Activated naive CD8-positive, alpha-beta T cell treated with anti-CD3 and anti-CD28 coated beads for 36 hours (primary cell): ENCODE data around the gene MYO16. TPM values are rescaled to one million over a fixed set of nuclear protein-coding genes. Genes with fewer than 3 reads are reported as not detected.

Experiments used
- DNase-seq: peaks from one replicate; pipeline ENCODE4 v3.0.0; 2021
- H3K27ac Mint-ChIP-seq: one replicate; pipeline ENCODE4 v1.8.0; 2022; ENCODE audit warnings: mild to moderate bottlenecking, moderate library complexity, mixed read lengths
- H3K27me3 Mint-ChIP-seq: one replicate; pipeline ENCODE4 v1.8.0; 2022; ENCODE audit warnings: mild to moderate bottlenecking, mixed read lengths
- H3K36me3 Mint-ChIP-seq: one replicate; pipeline ENCODE4 v1.8.0; 2021; ENCODE audit warnings: mild to moderate bottlenecking, mixed read lengths
- H3K4me1 Mint-ChIP-seq: one replicate; pipeline ENCODE4 v1.8.0; 2021; ENCODE audit warnings: mixed read lengths
- H3K4me3 Mint-ChIP-seq: one replicate; pipeline ENCODE4 v1.8.0; 2022; ENCODE audit warnings: mild to moderate bottlenecking, moderate library complexity, mixed read lengths
- H3K9me3 Mint-ChIP-seq: one replicate; pipeline ENCODE4 v1.8.0; 2022; ENCODE audit warnings: mixed read lengths
- total RNA-seq, 2 experiments: library from RNA; stranded (reverse); gene quantifications; one replicate each; pipeline ENCODE4 v1.2.3, GENCODE V29; 2021

MYO16 gene
- total RNA-seq, 2 experiments from 2014 or later = not detected

- Mint-ChIP-seq H3K9me3 (no peaks in the 10 kb centered on the region), H3K27me3 (peaks cover 10% of the 10 kb centered on the region), H3K36me3 (no peaks in the 10 kb centered on the region), H3K4me3 (no peak overlapping the region), H3K4me1 (no peaks in the 10 kb centered on the region), H3K27ac (no peak overlapping the region)
- no peak for DNase-seq
Observed at GRCh38 chr13:108927615-108928014, 298.2 kb downstream of the MYO16 start.

DNA sequence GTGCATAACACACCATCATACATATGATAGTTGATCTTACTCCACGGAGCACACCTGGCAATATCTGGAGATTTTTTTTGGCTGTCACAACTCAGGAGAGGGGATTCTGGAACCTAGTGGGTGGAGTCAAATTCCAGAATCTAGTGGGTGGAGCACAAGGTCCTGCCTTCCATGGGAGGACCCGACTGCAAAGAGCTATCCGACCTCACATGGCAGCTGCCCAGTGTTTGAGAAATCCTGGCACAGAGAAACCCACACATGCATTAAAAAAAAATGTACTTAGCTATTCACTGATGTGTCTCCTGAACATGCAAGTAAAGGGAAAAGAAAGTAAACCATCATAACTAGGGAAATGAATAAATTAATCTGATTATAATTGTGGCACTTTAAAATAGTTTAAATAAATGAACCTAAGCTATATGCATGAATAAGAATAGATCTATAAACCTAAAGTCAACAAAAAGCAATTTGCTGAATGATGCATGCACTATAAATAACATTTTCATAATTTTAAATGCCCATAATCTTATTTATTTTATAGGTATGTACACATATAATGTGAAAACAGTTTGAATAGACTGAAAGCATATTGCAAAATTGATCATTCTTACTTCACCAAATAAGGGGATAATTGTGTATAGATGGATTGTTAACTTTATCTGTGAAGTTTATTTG lies 300.3 kb downstream of the MYO16 start:
- H3K4me3 Mint-ChIP-seq = no peak overlapping the region
- DNase-seq = no peak
- H3K27ac Mint-ChIP-seq = no peak overlapping the region
- peaks cover 2% of the 10 kb centered on the region for H3K9me3 Mint-ChIP-seq
- no peaks in the 10 kb centered on the region for H3K36me3 Mint-ChIP-seq
- H3K27me3 Mint-ChIP-seq = peaks cover 10% of the 10 kb centered on the region
- no peaks in the 10 kb centered on the region for H3K4me1 Mint-ChIP-seq

DNA sequence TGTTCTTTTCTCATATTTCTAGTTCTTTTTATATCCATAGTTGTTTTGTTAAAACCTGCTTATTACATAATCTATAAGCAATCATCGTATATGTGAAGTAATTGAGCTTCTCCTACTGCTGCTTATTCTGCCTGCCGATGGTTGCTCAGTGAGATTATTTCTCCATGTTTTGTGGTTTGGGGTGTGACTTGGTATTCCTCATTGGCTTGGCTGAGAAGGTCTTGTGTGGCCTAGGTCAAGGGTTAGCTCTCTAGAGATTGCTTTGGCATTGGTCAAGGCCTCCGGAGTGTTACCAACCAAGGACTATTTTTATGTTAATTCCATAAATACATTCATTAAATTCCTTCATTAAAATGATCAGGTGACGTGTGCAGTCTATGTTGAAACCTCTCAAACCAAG lies 302.8 kb downstream of the MYO16 start:
- Mint-ChIP-seq H3K9me3 (peaks cover 2% of the 10 kb centered on the region), H3K27ac (no peak overlapping the region), H3K4me1 (no peaks in the 10 kb centered on the region), H3K4me3 (no peak overlapping the region), H3K36me3 (no peaks in the 10 kb centered on the region), H3K27me3 (peaks cover 17% of the 10 kb centered on the region)
- no peak for DNase-seq

- no peak overlapping the region for H3K27ac Mint-ChIP-seq
- no peaks in the 10 kb centered on the region for H3K36me3 Mint-ChIP-seq
- peaks cover 3% of the 10 kb centered on the region for H3K9me3 Mint-ChIP-seq
- no peaks in the 10 kb centered on the region for H3K4me1 Mint-ChIP-seq
- DNase-seq = no peak
- H3K4me3 Mint-ChIP-seq = no peak overlapping the region
- peaks cover 22% of the 10 kb centered on the region for H3K27me3 Mint-ChIP-seq
Observed at GRCh38 chr13:108933061-108933460, 303.6 kb downstream of the MYO16 start.

DNA sequence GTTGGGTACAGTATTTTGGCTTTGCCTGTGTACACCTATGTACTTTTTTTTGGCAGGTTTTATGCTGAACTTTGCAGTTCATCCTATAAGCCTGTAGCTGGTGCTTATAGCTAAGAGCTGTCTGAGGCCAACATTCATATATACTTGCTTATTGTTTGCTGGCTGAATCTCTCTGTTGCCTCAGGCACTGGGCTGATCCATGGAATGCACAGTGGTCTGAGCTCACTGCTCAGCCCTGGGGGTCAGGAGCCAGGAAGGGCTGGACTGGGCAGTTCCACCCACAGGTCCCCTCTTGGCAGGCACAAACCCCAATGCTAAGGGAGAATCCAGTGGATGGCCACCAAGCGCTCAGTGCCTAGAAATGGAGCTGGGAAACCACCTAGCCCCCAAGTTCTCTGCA lies 308.7 kb downstream of the MYO16 start:
- DNase-seq = no peak
- H3K27me3 Mint-ChIP-seq = peaks cover 19% of the 10 kb centered on the region
- no peaks in the 10 kb centered on the region for H3K4me1 Mint-ChIP-seq
- no peak overlapping the region for H3K4me3 Mint-ChIP-seq
- no peaks in the 10 kb centered on the region for H3K36me3 Mint-ChIP-seq
- peaks cover 3% of the 10 kb centered on the region for H3K9me3 Mint-ChIP-seq
- H3K27ac Mint-ChIP-seq = no peak overlapping the region

GRCh38 chr13:108940121-108940520 lies 310.7 kb downstream of the MYO16 start:
- Mint-ChIP-seq H3K36me3 (no peaks in the 10 kb centered on the region), H3K27me3 (peaks cover 19% of the 10 kb centered on the region), H3K27ac (no peak overlapping the region), H3K4me3 (no peak overlapping the region), H3K9me3 (peaks cover 1% of the 10 kb centered on the region), H3K4me1 (no peaks in the 10 kb centered on the region)
- DNase-seq = no peak

DNA sequence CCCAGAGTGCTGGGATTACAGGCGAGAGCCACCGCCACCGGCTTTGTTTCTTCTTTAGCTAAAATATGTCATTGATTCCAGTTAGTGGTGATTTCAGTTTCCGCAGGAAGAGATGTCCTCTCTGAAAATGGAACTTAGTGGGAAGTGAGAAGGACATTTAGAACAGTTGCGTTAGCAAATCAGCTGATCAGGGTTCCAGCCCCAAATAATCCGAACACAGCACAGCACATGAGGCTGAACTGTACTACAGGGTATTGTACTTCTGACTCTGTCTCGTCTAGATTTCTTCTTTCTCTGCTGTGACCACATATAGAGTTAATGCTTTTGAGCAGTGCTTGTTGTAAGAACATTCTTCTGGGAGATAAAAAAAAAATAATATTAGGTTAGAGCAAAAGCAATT lies 314.4 kb downstream of the MYO16 start:
- H3K36me3 Mint-ChIP-seq = no peaks in the 10 kb centered on the region
- H3K9me3 Mint-ChIP-seq = no peaks in the 10 kb centered on the region
- H3K4me1 Mint-ChIP-seq = no peaks in the 10 kb centered on the region
- peaks cover 4% of the 10 kb centered on the region for H3K27me3 Mint-ChIP-seq
- no peak overlapping the region for H3K27ac Mint-ChIP-seq
- DNase-seq = no peak
- H3K4me3 Mint-ChIP-seq = no peak overlapping the region

GRCh38 chr13:108944760-108945159 lies 315.3 kb downstream of the MYO16 start:
- DNase-seq = no peak
- Mint-ChIP-seq H3K9me3 (no peaks in the 10 kb centered on the region), H3K4me3 (no peak overlapping the region), H3K4me1 (no peaks in the 10 kb centered on the region), H3K27me3 (no peaks in the 10 kb centered on the region), H3K27ac (no peak overlapping the region), H3K36me3 (no peaks in the 10 kb centered on the region)

- no peak overlapping the region for H3K27ac Mint-ChIP-seq
- no peak for DNase-seq
- H3K27me3 Mint-ChIP-seq = no peaks in the 10 kb centered on the region
- no peak overlapping the region for H3K4me3 Mint-ChIP-seq
- no peaks in the 10 kb centered on the region for H3K4me1 Mint-ChIP-seq
- no peaks in the 10 kb centered on the region for H3K9me3 Mint-ChIP-seq
- no peaks in the 10 kb centered on the region for H3K36me3 Mint-ChIP-seq
Observed at GRCh38 chr13:108947551-108948030, 318.2 kb downstream of the MYO16 start.

DNA sequence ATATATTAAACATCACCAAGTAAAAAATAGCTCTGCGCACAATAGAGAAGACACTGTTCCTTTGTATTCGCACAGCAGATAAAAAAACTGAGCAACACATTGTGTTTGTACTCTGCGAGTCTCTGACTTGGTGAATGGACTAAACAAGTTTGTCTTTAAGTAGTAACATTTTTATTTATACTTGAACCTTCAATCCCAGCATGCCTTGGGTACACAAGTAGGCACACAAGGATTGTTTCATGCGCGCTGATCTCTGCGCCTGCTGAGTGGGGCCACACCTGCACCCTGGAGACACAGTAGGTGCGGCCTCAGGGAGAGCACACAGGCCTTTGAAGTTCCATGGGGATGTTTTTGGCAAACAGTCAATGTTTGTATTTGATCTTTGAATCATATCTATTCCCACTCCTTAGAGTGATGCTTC lies 318.9 kb downstream of the MYO16 start:
- Mint-ChIP-seq H3K27me3 (no peaks in the 10 kb centered on the region), H3K27ac (no peak overlapping the region)

DNA sequence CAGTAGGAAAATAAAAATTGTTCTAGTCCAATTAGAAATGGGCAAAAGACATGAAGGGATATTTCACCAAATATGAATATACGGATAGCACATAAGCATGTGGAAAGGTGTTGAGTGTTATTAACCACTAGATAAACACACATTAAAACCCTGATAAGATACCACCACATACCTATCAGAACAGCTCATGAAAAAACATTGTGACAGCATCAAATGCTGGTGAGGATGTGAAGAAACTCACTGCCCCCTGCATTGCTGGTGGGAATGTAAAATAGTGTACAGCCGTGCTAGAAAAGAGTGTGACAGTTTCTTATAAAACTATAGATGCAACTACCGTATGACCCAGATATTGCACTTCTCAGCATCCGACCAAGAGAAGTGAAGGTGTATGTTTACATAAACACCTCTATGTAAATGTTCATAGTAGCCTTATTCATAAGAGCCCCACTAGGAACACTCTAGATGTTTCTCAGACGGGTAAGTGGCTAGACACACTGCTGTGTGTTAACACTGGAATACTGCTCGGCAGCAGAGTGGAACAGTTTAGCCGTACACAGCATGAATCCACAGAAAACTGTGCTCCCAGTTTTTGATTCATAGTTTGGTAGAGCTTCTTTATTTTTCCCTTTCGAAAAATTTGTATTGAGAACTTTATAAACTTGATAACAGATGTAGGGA lies 321.1 kb downstream of the MYO16 start:
- Mint-ChIP-seq H3K27me3 (peaks cover 4% of the 10 kb centered on the region), H3K4me3 (no peak overlapping the region), H3K9me3 (no peaks in the 10 kb centered on the region), H3K36me3 (no peaks in the 10 kb centered on the region), H3K4me1 (no peaks in the 10 kb centered on the region), H3K27ac (no peak overlapping the region)
- DNase-seq = no peak

More for the DNA sequence above, 318.9 kb downstream of the MYO16 start:
- H3K9me3 Mint-ChIP-seq = no peaks in the 10 kb centered on the region
- H3K36me3 Mint-ChIP-seq = no peaks in the 10 kb centered on the region
- no peak overlapping the region for H3K4me3 Mint-ChIP-seq
- DNase-seq = no peak
- no peaks in the 10 kb centered on the region for H3K4me1 Mint-ChIP-seq

DNA sequence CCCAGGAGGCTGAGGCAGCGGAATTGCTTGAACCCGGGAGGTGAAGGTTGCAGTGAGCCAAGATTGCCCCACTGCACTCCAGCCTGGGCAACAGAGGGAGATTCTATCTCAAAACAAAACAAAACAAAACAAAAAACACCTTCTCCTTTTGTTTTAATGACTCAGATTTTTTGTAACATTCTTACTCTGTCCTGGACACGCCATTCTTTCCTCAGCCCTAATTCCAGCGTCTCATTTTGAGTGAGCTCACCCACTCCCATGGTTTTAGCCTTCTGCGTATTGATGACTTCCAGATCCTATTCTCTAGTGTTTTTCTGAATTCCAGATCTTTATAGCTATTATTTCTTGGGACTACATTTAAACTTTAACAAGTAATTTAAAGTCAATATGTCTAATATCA lies 326.3 kb downstream of the MYO16 start:
- no peak for DNase-seq
- Mint-ChIP-seq H3K27me3 (peaks cover 7% of the 10 kb centered on the region), H3K4me1 (no peaks in the 10 kb centered on the region), H3K9me3 (no peaks in the 10 kb centered on the region), H3K27ac (no peak overlapping the region), H3K4me3 (no peak overlapping the region), H3K36me3 (no peaks in the 10 kb centered on the region)

DNA sequence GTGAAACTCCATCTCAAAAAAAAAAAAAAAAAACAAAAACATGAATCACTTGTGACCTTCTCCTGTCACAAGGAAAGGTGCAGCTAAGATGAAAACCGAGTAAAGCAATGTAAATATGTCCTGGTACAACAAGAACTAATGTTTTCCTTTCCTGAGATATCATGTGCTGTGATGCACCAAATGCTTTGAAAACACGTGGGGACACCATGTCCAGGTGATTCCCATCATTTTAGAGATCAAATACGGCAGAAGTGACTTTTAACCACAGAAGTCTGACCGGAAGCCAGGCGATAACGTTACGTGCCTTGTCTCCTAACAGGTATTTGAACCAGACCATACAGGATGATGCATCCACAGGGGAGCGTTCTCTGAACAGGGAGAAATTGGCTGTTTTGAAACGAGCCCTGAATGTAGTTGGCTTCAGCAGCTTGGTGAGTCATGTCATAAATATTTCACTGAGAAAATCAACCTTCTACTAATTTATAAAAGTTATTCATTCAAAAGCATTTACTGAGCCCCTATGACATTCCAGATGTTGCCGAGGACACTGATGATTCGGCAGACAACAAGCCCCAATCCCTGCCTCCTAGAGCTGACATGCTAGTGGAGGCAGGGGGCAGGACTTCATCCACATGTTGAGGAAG lies 328.1 kb downstream of the MYO16 start:
- no peak overlapping the region for H3K4me3 Mint-ChIP-seq
- H3K4me1 Mint-ChIP-seq = no peaks in the 10 kb centered on the region
- no peaks in the 10 kb centered on the region for H3K9me3 Mint-ChIP-seq
- DNase-seq = no peak
- no peak overlapping the region for H3K27ac Mint-ChIP-seq
- H3K27me3 Mint-ChIP-seq = peaks cover 10% of the 10 kb centered on the region
- no peaks in the 10 kb centered on the region for H3K36me3 Mint-ChIP-seq

- no peak for DNase-seq
- no peaks in the 10 kb centered on the region for H3K9me3 Mint-ChIP-seq
- peaks cover 10% of the 10 kb centered on the region for H3K27me3 Mint-ChIP-seq
- H3K27ac Mint-ChIP-seq = no peak overlapping the region
- no peaks in the 10 kb centered on the region for H3K36me3 Mint-ChIP-seq
- no peak overlapping the region for H3K4me3 Mint-ChIP-seq
- no peaks in the 10 kb centered on the region for H3K4me1 Mint-ChIP-seq
Observed at GRCh38 chr13:108958013-108958376, 328.6 kb downstream of the MYO16 start.

DNA sequence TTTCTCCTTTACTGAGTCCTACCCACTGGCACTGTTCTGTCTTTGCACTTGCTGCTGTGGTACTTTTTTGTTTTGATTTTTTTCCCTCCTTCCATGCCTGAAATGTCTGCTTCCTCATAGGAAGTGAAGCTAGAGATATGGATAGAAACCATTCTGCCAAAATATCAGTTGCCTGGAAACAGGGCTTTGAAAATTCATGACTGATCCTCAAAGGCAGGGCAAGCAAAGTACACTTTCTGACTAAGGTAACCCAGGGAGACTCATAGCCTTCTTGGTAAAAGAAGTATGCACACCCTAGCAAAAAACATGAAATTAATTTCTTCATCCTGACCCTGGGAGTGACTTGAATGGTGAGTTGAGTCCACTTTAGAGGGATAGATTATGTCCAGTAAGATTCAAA lies 329.8 kb downstream of the MYO16 start:
- no peaks in the 10 kb centered on the region for H3K9me3 Mint-ChIP-seq
- peaks cover 10% of the 10 kb centered on the region for H3K27me3 Mint-ChIP-seq
- no peak overlapping the region for H3K27ac Mint-ChIP-seq
- no peaks in the 10 kb centered on the region for H3K36me3 Mint-ChIP-seq
- no peak for DNase-seq
- H3K4me3 Mint-ChIP-seq = no peak overlapping the region
- H3K4me1 Mint-ChIP-seq = no peaks in the 10 kb centered on the region
